HEK293T (cell line): ENCODE results near the gene PDZD7.
"Not testable (repeated sequence)": the region's sequence is repeated elsewhere in the genome, so short reads cannot be mapped to it uniquely, and the experiment has no call there.

Experiments used
- CTCF ChIA-PET: fragments of 350-600 bp; formaldehyde crosslinking; extraction: SDS; loops from one replicate; lab custom pipeline; 2021; ENCODE audit warnings: antibody characterized with exemption, inconsistent platforms; lab: Yijun Ruan, JAX
- POLR2A ChIA-PET: fragments of 350-600 bp; formaldehyde crosslinking; extraction: SDS; loops from one replicate; lab custom pipeline; 2020; ENCODE audit warnings: antibody characterized with exemption, inconsistent platforms; lab: Yijun Ruan, JAX
- DNase-seq: peaks from one replicate; pipeline ENCODE4 v3.0.0; 2012; ENCODE audit warnings: mixed read lengths; ENCODE audit errors: extremely low spot score
- ARNT ChIP-seq: fragments of 450-650 bp; IDR thresholded peaks from 2 replicates; pipeline ENCODE4 v1.6.1; 2017; ENCODE audit warnings: mild to moderate bottlenecking
- BHLHE40 ChIP-seq: fragments of 450-650 bp; IDR thresholded peaks from 2 replicates; pipeline ENCODE4 v1.6.1; 2016; ENCODE audit warnings: mild to moderate bottlenecking, moderate library complexity, borderline replicate concordance
- CTBP1 ChIP-seq: fragments of 450-650 bp; IDR thresholded peaks from 2 replicates; pipeline ENCODE4 v1.6.1; 2016; ENCODE audit warnings: borderline replicate concordance
- ELF4 ChIP-seq: fragments of 450-650 bp; IDR thresholded peaks from 2 replicates; pipeline ENCODE4 v1.6.1; 2017; ENCODE audit warnings: antibody characterized with exemption
- FOXA1 ChIP-seq: fragments of 450-650 bp; IDR thresholded peaks from 2 replicates; pipeline ENCODE4 v1.6.1; 2016; ENCODE audit warnings: mild to moderate bottlenecking
- FOXK2 ChIP-seq: fragments of 450-650 bp; IDR thresholded peaks from 2 replicates; pipeline ENCODE4 v1.6.1; 2016; ENCODE audit warnings: mild to moderate bottlenecking
- FOXM1 ChIP-seq: fragments of 450-650 bp; IDR thresholded peaks from 2 replicates; pipeline ENCODE4 v1.6.1; 2017; ENCODE audit warnings: mild to moderate bottlenecking, borderline replicate concordance
- HDGF ChIP-seq: fragments of 450-650 bp; IDR thresholded peaks from 2 replicates; pipeline ENCODE4 v1.6.1; 2017; ENCODE audit warnings: antibody characterized with exemption, borderline replicate concordance
- L3MBTL2 ChIP-seq: fragments of 450-650 bp; conservative IDR thresholded peaks from 2 replicates; pipeline ENCODE4 v1.6.1; 2016; ENCODE audit warnings: mild to moderate bottlenecking
- LEF1 ChIP-seq: fragments of 450-650 bp; IDR thresholded peaks from 2 replicates; pipeline ENCODE4 v1.6.1; 2017; ENCODE audit warnings: mild to moderate bottlenecking, borderline replicate concordance
- NFRKB ChIP-seq: fragments of 450-650 bp; IDR thresholded peaks from 2 replicates; pipeline ENCODE4 v1.6.1; 2016; ENCODE audit warnings: mild to moderate bottlenecking, moderate library complexity
- PKNOX1 ChIP-seq: fragments of 450-650 bp; IDR thresholded peaks from 2 replicates; pipeline ENCODE4 v1.6.1; 2016
- SP1 ChIP-seq: fragments of 450-650 bp; IDR thresholded peaks from 2 replicates; pipeline ENCODE4 v1.6.1; 2017
- SUZ12 ChIP-seq: fragments of 450-650 bp; IDR thresholded peaks from 2 replicates; pipeline ENCODE4 v1.6.1; 2016; ENCODE audit warnings: mild to moderate bottlenecking
- TARDBP ChIP-seq: fragments of 450-650 bp; IDR thresholded peaks from 2 replicates; pipeline ENCODE4 v1.6.1; 2016
- ZNF384 ChIP-seq: fragments of 450-650 bp; IDR thresholded peaks from 2 replicates; pipeline ENCODE4 v1.6.1; 2016

Gene PDZD7

GRCh38 chr10:101038484-101038883 is 7.6 kb upstream of the PDZD7 start:
- POLR2A ChIA-PET, result interaction anchor here (5.5 kb wide), 1 partner anchor 23 kb away, joined by 61 read pairs; the partner anchor contains the start of gene KAZALD1
- DNase-seq, result no peak
- CTCF ChIA-PET, result interaction anchor here (0.6 to 1.5 kb wide), 2 partner anchors 17 to 59 kb away, joined by 3 to 5 read pairs; no protein-coding TSS in a partner anchor
- no peak for TF ChIP-seq SUZ12
- no peak for TF ChIP-seq FOXA1
- TF ChIP-seq PKNOX1, result no peak

GRCh38 chr10:101036726-101037125 is 5.8 kb upstream of the PDZD7 start:
- DNase-seq, result no peak
- POLR2A ChIA-PET, result no interaction called here
- TF ChIP-seq BHLHE40 (no peak), ZNF384 (no peak), SP1 (no peak), ELF4 (no peak), FOXM1 (no peak)

GRCh38 chr10:101035916-101036702 is 5.2 kb upstream of the PDZD7 start:
- ChIA-PET CTCF (interaction anchor here (0.9 kb wide), 1 partner anchor 30 kb away, joined by 3 read pairs; no protein-coding TSS in a partner anchor), POLR2A (no interaction called here)
- DNase-seq, result no peak
- TF ChIP-seq FOXM1, result no peak

More at GRCh38 chr10:101036726-101037125, 5.8 kb upstream of the PDZD7 start:
- CTCF ChIA-PET, result interaction anchor here (0.8 kb wide), 1 partner anchor 17 kb away, joined by 3 read pairs; no protein-coding TSS in a partner anchor

- no peak for DNase-seq
- CTCF ChIA-PET, result interaction anchor here (0.7 to 0.9 kb wide), 2 partner anchors 31 to 39 kb away, joined by 3 read pairs; no protein-coding TSS in a partner anchor
- no peak for TF ChIP-seq ZNF384
- TF ChIP-seq SP1, result no peak
- POLR2A ChIA-PET, result interaction anchor here (0.6 to 1.3 kb wide), 2 partner anchors 7 to 809 kb away, joined by 3 to 4 read pairs; no protein-coding TSS in a partner anchor
Observed at GRCh38 chr10:101035314-101035713, 4.4 kb upstream of the PDZD7 start.

GRCh38 chr10:101034404-101034803 is 3.5 kb upstream of the PDZD7 start:
- not testable (repeated sequence) for DNase-seq
- ChIA-PET CTCF (interaction anchor here (0.9 kb wide), 1 partner anchor 33 kb away, joined by 3 read pairs; no protein-coding TSS in a partner anchor), POLR2A (interaction anchor here (1.3 kb wide), 1 partner anchor 8 kb away, joined by 4 read pairs; no protein-coding TSS in a partner anchor)

GRCh38 chr10:101033276-101033675 is 2.3 kb upstream of the PDZD7 start:
- POLR2A ChIA-PET, result no interaction called here
- CTCF ChIA-PET, result interaction anchor here (6.8 kb wide), 1 partner anchor 15 kb away, joined by 35 read pairs; no protein-coding TSS in a partner anchor
- DNase-seq, result no peak
- TF ChIP-seq FOXM1, result no peak
- TF ChIP-seq ZNF384, result no peak
- TF ChIP-seq SUZ12, result no peak
- TF ChIP-seq L3MBTL2, result no peak
- TF ChIP-seq SP1, result no peak
- no peak for TF ChIP-seq HDGF
- TF ChIP-seq FOXA1, result no peak
- TF ChIP-seq FOXK2, result no peak
- TF ChIP-seq CTBP1, result no peak
- no peak for TF ChIP-seq NFRKB
- no peak for TF ChIP-seq BHLHE40
- TF ChIP-seq LEF1, result no peak
- no peak for TF ChIP-seq ELF4

GRCh38 chr10:101032637-101033224 is 1.8 kb upstream of the PDZD7 start:
- ChIA-PET POLR2A (interaction anchor here (3.9 kb wide), 1 partner anchor 10 kb away, joined by 30 read pairs; no protein-coding TSS in a partner anchor), CTCF (interaction anchor here (1.0 to 6.8 kb wide), 3 partner anchors 9 to 18 kb away, joined by 5 to 35 read pairs (median 12); no protein-coding TSS in a partner anchor)
- DNase-seq, result no peak
- no peak for TF ChIP-seq PKNOX1
- TF ChIP-seq SUZ12, result no peak
- no peak for TF ChIP-seq FOXM1
- no peak for TF ChIP-seq CTBP1
- TF ChIP-seq FOXA1, result no peak
- TF ChIP-seq ARNT, result no peak
- TF ChIP-seq NFRKB, result no peak
- TF ChIP-seq BHLHE40, result no peak
- TF ChIP-seq L3MBTL2, result no peak
- no peak for TF ChIP-seq SP1
- TF ChIP-seq ELF4, result no peak
- TF ChIP-seq HDGF, result no peak
- TF ChIP-seq FOXK2, result no peak
- no peak for TF ChIP-seq LEF1
- TF ChIP-seq TARDBP, result no peak
- TF ChIP-seq ZNF384, result no peak
